HG02852 (cell line): ENCODE data around the gene FICD.

Source experiments
- ATAC-seq: cut with Tn5 transposase; IDR thresholded peaks from one replicate; pipeline ENCODE4 v1.9.1; 2021; ENCODE audit warnings: mild to moderate bottlenecking, moderate library complexity; ENCODE audit not compliant: unreplicated experiment

The FICD gene

DNA sequence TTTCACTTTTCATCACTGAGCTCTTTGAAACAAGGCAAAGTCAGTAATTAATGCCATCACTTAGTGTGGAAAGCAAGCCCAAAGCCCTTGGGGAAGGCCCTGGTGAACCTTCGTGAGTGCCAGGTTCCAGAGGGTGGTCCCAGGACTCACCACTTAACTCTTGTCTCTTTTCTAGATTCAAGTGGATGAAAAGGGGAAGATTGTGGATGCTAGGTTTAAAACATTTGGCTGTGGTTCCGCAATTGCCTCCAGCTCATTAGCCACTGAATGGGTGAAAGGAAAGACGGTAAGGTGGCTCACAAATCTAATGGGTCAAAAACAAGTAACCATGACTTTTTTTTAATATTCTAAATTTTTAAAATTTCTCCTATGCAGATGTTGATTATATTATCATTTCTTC is 50.1 kb downstream of the FICD start:
- ATAC-seq = no peak

DNA sequence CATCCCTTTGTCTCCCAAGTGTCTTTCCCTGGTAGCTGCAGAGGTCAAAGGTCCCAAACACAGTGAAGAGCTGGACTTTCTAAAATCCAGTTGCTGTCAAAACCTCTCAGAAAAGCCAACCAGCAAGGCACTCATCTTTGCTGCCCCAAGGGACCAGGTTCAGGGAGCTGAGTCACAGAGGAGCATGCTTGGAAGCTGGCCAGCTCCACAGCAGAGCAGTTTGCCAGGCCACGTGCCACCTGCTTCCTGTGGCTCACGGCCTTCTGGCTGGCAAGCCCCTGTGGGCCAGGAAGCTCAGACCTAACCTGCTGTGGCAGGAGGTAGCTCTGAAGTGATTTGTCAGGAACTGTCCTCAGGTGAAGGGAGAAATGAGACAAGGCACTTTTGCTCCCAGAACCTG is 50.9 kb downstream of the FICD start:
- ATAC-seq = no peak

DNA sequence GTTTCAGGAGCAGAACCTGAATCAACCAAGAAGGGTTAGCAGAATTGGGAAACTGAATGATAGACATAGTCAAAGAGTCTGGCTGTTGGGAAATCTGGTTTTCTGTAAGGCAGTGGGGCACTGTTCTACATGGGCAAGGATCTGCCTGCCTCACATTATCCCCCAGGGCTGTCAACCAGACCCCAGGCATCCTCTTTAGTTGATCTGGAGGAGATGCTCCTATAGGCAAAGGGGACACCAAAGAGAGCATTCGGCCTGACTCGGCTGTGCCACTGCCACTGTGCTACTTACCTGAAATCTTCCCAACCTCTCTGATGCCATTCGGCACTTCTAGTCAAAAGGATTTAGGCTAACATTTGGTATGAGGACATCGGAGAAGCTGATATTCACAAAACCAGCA is 51.4 kb downstream of the FICD start:
- no peak for ATAC-seq

DNA sequence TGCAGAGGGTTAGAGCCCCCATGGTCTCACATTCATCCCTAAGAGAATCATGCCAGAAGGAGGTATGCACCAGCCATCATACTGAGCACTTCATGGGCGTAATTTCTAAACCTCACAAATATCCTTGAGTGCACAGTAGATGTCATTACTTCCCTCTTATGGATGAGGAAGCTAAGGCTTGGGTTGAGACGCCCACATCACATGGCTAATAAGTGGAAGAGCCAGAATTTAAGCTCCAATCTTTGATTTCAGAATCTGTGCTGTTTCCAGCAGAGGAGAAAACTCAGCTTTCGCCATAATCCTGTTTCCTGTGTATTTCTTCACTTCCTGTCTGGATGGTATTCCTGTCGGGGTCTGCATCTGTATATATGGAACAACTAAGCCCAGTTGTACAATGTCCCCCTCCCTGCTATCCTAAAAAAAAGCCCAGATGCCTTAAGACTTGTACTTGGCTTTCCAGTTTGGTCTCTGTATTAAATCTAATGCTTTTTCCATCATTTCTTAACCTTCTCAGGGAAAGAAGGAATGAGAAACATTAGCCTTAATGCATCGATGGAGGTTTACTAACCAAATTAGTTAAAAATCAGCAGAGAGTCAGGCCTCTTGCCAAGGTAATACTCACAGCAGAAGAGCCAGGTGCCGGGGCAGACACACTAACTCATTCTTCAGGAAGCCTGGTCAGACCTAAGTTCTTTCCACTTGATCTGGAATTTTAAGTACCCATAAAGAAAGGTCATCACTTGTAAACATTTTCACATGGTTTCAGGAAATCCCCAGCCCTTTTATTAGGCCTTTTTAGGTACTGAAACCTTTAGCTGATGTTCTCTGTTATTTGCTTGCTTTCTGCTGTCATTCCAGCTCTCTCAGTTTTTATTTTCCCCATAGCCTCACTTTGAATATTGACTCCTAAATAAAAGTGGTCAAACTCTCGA is 52.6 kb downstream of the FICD start:
- no peak for ATAC-seq

- peak; percentile 80 for ATAC-seq
Observed at GRCh38 chr12:108568338-108569154, 53.5 kb downstream of the FICD start.
